Ishikawa (cell line): ENCODE results near the gene CAPRIN2.

ENCODE experiments used
- CEBPB ChIP-seq: IDR thresholded peaks from 2 replicates; pipeline ENCODE4 v1.6.1; 2012
- EP300 ChIP-seq: IDR thresholded peaks from 2 replicates; pipeline ENCODE4 v1.6.1; 2012; ENCODE audit warnings: borderline replicate concordance
- RAD21 ChIP-seq: IDR thresholded peaks from 2 replicates; pipeline ENCODE4 v1.6.1; 2012; ENCODE audit warnings: low read depth
- TAF1 ChIP-seq: IDR thresholded peaks from 2 replicates; pipeline ENCODE4 v1.6.1; 2012; ENCODE audit warnings: low read depth, mild to moderate bottlenecking
- YY1 ChIP-seq: IDR thresholded peaks from 2 replicates; pipeline ENCODE4 v1.6.1; 2012; ENCODE audit warnings: low read depth
- TF ChIP-seq, protein P1 (sequence below): IDR thresholded peaks from 2 replicates; pipeline ENCODE4 v1.6.1; 2012

DNA sequence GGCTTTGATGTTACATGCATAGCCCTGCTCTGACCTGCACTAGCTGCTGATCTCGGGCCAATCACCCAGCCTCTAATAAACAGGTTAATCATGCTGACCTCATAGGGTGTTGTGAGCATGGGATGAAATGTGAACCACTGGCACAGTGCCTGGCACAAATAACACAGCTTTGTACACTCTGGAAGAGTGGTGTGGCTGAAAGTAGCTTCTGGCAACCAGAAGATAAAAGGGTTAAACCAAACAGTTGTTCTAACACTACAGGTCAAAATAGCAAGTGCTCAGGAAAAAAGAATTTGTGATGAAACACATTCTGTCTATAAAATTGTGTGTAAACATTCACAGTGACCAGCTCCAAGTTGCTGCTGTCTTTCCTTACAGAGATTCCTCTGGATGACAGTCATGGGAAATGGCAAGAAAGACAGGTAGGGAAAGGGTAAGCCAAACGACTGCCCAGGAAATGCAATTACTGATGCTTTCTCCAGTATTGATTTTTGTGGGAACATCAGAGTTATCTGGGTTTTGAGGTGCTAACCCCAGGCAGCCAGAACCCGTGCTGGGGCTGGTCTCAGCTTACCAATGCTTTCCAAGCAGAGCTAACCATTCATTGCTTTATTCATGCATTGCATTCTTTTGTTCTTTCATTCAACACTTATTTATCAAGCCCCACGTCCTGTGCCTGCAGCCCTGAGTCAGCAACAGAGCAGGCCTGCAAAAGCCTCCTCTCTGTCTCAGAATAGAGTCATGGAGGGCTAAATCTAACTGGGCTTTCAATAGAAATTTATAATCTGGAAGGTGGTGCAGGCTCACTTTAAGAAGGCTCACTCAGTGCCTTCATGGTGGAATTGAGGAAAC lies 38.1 kb upstream of the CAPRIN2 start:
- TF ChIP-seq EP300 (no peak), TAF1 (no peak), RAD21 (no peak), YY1 (no peak), CEBPB (no peak)
- TF ChIP-seq, protein P1, sequence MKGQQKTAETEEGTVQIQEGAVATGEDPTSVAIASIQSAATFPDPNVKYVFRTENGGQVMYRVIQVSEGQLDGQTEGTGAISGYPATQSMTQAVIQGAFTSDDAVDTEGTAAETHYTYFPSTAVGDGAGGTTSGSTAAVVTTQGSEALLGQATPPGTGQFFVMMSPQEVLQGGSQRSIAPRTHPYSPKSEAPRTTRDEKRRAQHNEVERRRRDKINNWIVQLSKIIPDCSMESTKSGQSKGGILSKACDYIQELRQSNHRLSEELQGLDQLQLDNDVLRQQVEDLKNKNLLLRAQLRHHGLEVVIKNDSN: no peak
